ENCODE measurements around the gene APLP2.

GRCh38 chr11:130159657-130160497 is 90.2 kb downstream of the APLP2 start, which contains the start of gene ST14:
- no peak for TF ChIP-seq CTCF (IDR thresholded peaks at IDR 0.05; ENCODE audit: poor library complexity, severe bottlenecking)
- no peak for TF ChIP-seq RAD21 (conservative IDR thresholded peaks at IDR 0.05)
- no peak for TF ChIP-seq TAF1 (IDR thresholded peaks at IDR 0.05; ENCODE audit: low read depth)
- TF ChIP-seq POLR2AphosphoS5 (IDR thresholded peaks at IDR 0.05): no peak
- TF ChIP-seq REST (IDR thresholded peaks at IDR 0.05; ENCODE audit: borderline replicate concordance): no peak

All from neural cell (in vitro differentiated cells).